ENCODE results near the gene EMB.
"Not testable (repeated sequence)": the region's sequence is repeated elsewhere in the genome, so short reads cannot be mapped to it uniquely, and the experiment has no call there.

Gene EMB

DNA sequence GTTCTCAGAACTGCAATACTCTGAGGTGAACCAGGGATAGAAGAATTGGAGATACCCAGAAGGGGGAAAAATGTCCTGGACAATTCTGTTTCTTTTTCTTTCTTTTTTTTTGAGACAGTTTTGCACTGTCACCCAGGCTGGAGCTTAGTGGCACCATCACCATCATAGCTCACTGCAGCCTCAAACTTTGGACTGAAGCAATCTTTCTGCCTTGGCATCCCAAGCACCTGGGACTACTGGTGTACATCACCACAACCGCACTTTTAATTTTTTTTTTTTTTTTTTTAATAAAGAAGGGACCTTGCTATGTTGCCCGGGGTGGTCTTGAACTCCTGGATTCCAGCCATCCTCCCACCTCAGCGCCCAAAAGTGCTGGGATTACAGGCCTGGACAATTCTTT lies 1.9 kb downstream of the EMB start:
- Mint-ChIP-seq H3K27ac (no peak overlapping the region), H3K36me3 (no peaks in the 10 kb centered on the region), H3K4me3 (no peak overlapping the region)

DNA sequence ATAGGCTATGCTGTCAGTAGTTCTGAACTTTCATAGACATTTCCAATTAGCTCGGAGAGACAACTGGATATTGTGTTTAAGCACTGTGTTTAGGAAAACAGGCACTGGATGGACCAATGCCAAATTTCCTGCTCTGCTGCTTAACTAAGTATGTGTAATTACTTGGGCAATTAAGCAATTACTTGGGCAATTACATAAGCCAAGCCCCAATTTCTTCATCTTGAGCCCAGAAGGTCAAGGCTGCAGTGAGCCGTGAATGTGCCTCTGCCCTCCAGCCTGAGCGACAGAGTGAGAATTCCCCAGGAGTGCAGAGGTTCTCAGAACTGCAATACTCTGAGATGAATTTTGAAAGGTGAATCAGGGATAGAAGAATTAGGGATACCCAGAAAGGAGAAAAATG lies 3.0 kb downstream of the EMB start:
- H3K9me3 Mint-ChIP-seq, H3K27me3 Mint-ChIP-seq, H3K36me3 Mint-ChIP-seq: not testable (repeated sequence)
- Mint-ChIP-seq H3K27ac (peak overlapping the region; percentile 46), H3K4me1 (peaks cover 85% of the 10 kb centered on the region), H3K4me3 (peak overlapping the region; percentile 36)

More for the DNA sequence above, 1.9 kb downstream of the EMB start:
- Mint-ChIP-seq H3K27me3 (no peaks in the 10 kb centered on the region), H3K4me1 (peaks cover 82% of the 10 kb centered on the region), H3K9me3 (no peaks in the 10 kb centered on the region)

DNA sequence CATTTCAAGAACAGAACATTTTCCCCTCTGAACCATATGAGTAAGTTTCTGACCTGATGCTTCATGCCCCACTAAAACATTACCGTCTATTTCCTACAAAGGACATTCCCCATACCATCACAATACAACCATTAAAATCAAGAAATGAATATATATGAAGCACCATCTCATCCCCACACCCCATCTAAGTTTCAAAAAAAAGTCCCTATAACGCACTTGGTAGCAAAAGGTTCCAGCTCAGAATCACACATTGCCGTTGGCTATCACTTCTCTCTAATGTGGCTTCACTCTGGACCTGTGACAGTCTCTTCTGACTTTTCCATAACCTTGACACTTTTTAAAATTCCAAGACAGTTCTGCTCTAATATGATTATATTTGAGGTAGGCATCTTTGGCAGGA lies 5.9 kb downstream of the EMB start:
- Mint-ChIP-seq H3K4me1 (peaks cover 92% of the 10 kb centered on the region), H3K36me3 (peaks cover 2% of the 10 kb centered on the region), H3K9me3 (no peaks in the 10 kb centered on the region), H3K4me3 (no peak overlapping the region), H3K27ac (peak overlapping the region; percentile 53), H3K27me3 (no peaks in the 10 kb centered on the region)

DNA sequence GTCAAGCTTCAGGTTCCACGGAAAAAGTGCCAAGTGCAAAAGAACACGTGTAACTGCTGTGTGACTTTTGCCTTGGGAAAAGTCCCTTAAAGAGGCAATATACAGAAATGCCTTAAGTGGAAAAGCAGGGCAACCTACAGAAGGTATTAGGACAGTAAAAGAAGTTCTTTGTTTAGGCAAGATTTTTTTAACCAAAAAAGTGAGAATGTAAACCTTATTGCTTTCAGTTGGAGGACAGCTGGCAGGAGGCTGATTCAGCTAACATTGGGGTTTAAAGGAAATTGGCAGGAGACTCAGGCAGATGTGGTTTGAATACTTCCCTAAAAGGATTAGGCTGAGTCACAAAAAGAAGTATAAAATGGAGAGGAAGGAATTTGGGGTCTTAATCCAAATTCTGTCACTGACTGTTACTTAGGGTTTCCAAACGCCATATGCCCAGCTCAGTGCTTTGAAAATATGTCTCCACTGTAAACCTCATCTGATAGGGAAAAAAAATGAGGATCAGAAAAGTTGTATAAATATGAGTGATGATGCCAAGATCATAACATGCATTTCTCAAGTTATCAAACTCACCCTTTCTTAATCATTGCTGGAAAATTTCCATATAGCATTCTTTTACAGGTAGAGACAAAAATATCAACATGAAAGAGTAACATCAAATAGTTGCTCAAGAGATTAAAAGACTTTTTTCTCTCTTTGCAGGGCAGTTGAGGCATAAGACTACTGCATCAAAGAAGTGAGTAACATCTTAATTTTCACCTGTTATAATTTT lies 9.8 kb downstream of the EMB start:
- Mint-ChIP-seq H3K4me1 (peaks cover 91% of the 10 kb centered on the region), H3K27ac (peak overlapping the region; percentile 89), H3K4me3 (peak overlapping the region; percentile 52)
- not testable (repeated sequence) for H3K27me3 Mint-ChIP-seq, H3K9me3 Mint-ChIP-seq, H3K36me3 Mint-ChIP-seq

DNA sequence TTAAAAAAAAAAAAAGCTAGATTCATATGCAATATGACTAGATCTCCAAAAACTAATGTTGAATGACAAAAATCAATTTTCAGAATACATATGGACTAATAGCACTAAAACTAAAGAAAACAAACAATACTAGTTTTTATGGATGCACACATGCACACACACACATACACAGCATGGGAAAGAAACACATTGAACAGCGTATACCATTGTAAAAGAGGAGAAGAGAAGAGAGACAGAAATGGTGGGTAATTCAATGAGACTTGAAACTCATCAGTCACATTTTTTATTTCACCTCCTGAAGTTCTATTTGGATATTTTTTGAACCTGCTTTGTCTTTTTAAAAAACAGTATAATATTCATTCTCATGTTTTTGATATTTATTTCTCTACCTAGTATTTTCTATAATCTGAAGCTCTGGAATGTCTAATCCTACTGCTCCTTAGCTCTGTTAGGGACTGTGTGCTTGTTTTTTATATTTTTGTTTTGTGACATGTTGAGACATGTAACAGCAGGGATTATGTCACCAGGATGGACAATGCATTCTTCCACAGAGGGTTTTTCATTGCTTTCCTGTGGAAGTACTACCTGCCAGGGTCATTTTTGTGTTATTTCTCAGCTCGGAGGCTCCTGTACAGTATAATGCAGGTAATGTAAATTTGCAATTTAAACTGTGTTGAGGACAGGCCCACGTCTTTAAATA lies 17.8 kb downstream of the EMB start:
- H3K27me3 Mint-ChIP-seq, H3K9me3 Mint-ChIP-seq, H3K4me3 Mint-ChIP-seq: not testable (repeated sequence)
- H3K36me3 Mint-ChIP-seq: peaks cover 29% of the 10 kb centered on the region
- peak overlapping the region; percentile 82 for H3K27ac Mint-ChIP-seq
- peaks cover 75% of the 10 kb centered on the region for H3K4me1 Mint-ChIP-seq

DNA sequence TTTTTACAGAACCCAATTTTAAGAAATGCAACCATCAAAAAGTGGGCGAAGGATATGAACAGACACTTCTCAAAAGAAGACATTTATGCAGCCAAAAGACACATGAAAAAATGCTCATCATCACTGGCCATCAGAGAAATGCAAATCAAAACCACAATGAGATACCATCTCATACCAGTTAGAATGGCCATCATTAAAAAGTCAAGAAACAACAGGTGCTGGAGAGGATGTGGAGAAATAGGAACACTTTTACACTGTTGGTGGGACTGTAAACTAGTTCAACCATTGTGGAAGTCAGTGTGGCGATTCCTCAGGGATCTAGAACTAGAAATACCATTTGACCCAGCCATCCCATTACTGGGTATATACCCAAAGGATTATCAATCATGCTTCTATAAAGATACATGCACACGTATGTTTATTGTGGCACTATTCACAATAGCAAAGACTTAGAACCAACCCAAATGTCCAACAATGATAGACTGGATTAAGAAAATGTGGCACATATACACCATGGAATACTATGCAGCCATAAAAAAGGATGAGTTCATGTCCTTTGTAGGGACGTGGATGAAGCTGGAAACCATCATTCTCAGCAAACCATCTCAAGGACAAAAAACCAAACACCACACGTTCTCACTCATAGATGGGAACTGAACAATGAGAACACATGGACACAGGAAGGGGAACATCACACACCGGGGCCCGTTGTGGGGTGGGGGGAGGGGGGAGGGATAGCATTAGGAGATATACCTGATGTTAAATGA lies 19.7 kb downstream of the EMB start:
- not testable (repeated sequence) for H3K27me3 Mint-ChIP-seq, H3K9me3 Mint-ChIP-seq, H3K4me3 Mint-ChIP-seq
- Mint-ChIP-seq H3K27ac (peak overlapping the region; percentile 62), H3K36me3 (peaks cover 29% of the 10 kb centered on the region), H3K4me1 (peaks cover 79% of the 10 kb centered on the region)

DNA sequence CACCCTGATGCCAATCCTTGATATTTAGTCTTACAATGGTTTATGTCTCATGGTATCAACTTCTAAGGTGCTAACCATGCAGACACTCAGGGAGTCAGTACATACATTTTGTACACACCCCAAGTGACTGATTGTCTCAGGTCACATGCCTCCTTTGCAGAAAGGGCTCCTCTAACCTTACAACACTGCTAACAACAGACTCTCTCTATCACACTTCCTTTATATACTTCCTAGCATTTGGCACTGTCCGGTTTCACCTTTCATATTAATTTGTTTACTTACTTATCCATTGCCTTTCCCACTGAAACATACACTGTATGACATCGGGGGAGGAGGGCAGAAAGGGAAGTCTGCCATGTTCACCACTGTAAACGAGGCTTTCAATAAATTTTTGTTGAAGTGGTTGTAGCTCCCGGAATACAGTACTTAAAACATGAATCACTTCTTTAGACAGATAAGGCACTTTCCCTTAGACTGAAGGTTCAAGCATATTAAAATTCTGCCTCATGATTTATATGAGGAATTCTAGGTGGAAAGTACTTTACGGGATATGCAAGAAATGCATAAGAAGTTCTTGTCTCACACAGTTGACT lies 20.6 kb downstream of the EMB start:
- H3K4me3 Mint-ChIP-seq: no peak overlapping the region
- H3K9me3 Mint-ChIP-seq: peaks cover 5% of the 10 kb centered on the region
- H3K27me3 Mint-ChIP-seq: no peaks in the 10 kb centered on the region
- peaks cover 85% of the 10 kb centered on the region for H3K4me1 Mint-ChIP-seq
- H3K27ac Mint-ChIP-seq: peak overlapping the region; percentile 62
- H3K36me3 Mint-ChIP-seq: peaks cover 29% of the 10 kb centered on the region

DNA sequence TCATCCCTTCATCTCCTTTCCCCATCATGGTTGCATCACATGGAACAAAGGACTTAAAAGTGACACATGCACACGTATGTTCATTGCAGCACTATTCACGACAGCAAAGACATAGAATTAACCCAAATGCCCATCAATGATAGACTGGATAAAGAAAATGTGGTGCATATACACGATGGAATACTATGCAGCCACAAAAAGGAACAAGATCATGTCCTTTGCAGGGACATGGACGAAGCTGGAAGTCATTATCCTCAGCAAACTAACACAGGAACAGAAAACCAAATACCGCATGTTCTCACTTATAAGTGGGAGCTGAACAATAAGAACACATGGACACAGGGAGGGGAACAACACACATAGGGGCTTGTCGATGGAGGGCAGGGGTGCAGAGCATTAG lies 21.4 kb downstream of the EMB start:
- H3K4me3 Mint-ChIP-seq, H3K27me3 Mint-ChIP-seq, H3K9me3 Mint-ChIP-seq: not testable (repeated sequence)
- Mint-ChIP-seq H3K36me3 (peaks cover 22% of the 10 kb centered on the region), H3K4me1 (peaks cover 85% of the 10 kb centered on the region), H3K27ac (peak overlapping the region; percentile 6)

DNA sequence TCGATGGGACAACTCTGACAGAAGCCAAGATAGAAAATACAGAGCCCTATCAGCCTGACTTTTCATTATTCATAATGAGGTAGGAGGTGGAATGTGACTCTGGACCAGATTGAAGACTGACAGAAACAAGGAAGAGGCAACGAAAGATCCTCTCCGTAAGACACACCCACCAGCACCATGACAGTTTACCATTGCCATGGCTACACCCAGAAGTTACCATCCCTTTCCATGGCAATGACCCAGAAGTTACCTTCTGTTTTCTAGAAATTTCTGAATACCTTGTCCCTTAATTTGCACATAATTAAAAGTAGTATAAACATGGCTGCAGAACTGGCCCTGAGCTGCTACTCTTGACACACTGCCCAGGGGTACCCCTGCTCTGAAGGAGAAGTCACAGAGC lies 24.5 kb downstream of the EMB start:
- peaks cover 89% of the 10 kb centered on the region for H3K4me1 Mint-ChIP-seq
- not testable (repeated sequence) for H3K9me3 Mint-ChIP-seq, H3K27me3 Mint-ChIP-seq
- peak overlapping the region; percentile 86 for H3K27ac Mint-ChIP-seq
- peak overlapping the region; percentile 36 for H3K4me3 Mint-ChIP-seq
- H3K36me3 Mint-ChIP-seq: peaks cover 20% of the 10 kb centered on the region

DNA sequence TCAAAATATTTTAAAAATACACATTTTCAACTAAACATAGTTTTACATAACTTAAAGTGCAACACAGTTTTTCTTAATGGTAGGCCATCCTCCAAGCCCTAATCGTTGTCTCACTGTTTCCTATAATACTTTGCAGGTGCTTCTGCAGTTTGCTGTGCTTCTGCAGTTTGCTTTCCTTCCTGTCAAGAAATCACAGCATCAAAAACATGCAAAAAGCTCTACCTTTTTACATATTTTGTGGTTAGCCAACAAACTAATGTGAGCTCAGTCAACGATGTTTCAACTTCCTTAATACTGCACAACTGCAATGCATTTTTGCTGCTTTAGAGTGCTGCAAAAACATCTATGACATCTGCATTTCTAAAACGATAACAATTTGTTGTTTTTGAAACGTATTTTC lies 25.2 kb downstream of the EMB start:
- Mint-ChIP-seq H3K27me3 (no peaks in the 10 kb centered on the region), H3K4me3 (peak overlapping the region; percentile 47), H3K4me1 (peaks cover 93% of the 10 kb centered on the region), H3K27ac (peak overlapping the region; percentile 55), H3K36me3 (peaks cover 15% of the 10 kb centered on the region), H3K9me3 (peaks cover 5% of the 10 kb centered on the region)

DNA sequence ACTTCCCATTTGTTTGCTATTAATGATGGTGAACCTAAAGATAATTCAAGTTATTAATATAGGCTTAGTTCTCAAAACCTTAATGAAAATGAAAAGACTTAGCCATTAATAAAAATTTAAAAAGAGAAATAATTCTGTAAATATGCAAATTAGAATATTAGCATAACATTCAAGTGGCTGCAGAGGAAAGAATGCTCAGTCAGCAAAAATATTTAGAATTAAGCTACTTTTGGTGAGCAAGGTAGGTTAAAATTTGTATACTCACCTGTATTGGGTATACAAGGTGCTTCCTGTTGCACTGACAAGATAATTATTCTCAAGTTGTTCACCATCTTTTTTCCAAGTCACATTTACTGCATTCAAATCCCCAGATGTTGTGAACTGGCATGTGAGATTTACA lies 30.2 kb downstream of the EMB start:
- not testable (repeated sequence) for H3K27me3 Mint-ChIP-seq, H3K27ac Mint-ChIP-seq, H3K9me3 Mint-ChIP-seq, H3K4me3 Mint-ChIP-seq
- Mint-ChIP-seq H3K4me1 (peaks cover 80% of the 10 kb centered on the region), H3K36me3 (peaks cover 14% of the 10 kb centered on the region)

DNA sequence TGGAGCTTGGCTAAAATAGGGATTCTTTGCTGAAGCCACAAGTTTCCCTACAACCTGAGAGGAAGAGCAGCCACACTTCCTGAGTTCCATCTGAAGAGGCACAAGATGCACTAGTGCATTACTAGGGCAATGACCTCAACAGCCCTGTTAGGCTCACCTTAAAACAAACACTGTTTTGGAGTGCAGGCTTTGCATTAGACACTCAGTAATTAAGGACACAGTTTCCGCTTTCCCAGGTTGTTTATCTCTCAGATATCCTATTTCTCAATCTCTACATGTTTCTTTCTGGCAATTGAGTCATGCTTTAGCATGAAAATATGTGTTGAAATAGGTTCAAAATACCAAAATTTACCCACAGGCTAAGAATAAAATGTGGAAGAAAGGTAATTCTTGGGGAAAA lies 34.2 kb downstream of the EMB start:
- H3K36me3 Mint-ChIP-seq: peaks cover 22% of the 10 kb centered on the region
- no peaks in the 10 kb centered on the region for H3K27me3 Mint-ChIP-seq
- no peaks in the 10 kb centered on the region for H3K9me3 Mint-ChIP-seq
- no peak overlapping the region for H3K27ac Mint-ChIP-seq
- no peak overlapping the region for H3K4me3 Mint-ChIP-seq
- peaks cover 71% of the 10 kb centered on the region for H3K4me1 Mint-ChIP-seq

DNA sequence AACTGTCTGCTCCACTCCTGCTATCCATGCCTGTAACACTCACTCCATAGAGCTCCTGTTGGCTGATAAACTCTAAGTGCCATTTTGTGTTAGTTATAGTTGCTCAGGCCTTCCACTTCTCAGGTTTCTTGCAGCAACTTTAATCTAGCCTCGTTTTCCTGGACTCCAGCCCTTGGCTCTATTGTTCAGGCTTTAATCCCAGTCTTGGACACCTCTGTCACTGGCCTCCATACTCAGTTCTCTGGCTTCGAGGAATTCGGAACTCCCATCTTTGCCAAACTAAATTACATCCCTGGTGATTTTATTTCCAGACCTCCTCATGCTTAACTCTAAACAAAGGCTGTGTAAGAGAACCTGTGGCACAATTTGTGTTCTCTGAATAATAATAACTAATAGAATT lies 39.8 kb downstream of the EMB start:
- Mint-ChIP-seq H3K4me3 (no peak overlapping the region), H3K27me3 (no peaks in the 10 kb centered on the region), H3K27ac (no peak overlapping the region), H3K9me3 (no peaks in the 10 kb centered on the region), H3K36me3 (peaks cover 31% of the 10 kb centered on the region), H3K4me1 (peaks cover 63% of the 10 kb centered on the region)

DNA sequence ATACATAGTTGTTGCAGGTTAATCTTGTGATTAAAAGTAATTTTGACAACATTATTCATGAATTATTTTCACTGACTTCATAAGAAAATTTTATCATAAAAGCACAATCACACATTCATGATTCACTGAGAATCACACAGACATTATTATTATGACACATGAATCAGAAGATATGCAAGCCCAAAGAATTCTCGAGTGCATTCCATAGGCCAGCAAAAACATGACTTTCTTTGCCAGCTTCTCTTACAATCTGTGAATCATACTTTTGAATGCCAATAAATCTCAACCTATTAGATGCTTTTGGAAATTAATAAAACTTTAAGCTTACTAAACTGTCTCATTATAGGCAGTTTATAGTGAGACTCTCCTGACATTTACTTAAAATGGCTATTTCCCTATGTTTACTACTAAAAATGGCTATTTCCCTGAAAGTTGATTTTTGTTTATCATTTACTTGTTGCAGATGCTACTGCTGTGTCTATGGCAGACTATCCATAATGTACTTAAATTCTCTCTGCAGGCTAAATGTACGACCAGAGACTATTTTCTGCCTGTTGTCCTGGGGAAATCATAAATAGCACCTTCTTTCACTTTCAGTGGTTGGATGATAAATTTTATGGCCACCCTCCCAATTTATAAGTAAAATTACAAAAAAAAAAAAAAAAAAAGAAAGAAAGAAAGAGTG lies 47.0 kb downstream of the EMB start:
- H3K36me3 Mint-ChIP-seq: peaks cover 46% of the 10 kb centered on the region
- not testable (repeated sequence) for H3K27ac Mint-ChIP-seq

DNA sequence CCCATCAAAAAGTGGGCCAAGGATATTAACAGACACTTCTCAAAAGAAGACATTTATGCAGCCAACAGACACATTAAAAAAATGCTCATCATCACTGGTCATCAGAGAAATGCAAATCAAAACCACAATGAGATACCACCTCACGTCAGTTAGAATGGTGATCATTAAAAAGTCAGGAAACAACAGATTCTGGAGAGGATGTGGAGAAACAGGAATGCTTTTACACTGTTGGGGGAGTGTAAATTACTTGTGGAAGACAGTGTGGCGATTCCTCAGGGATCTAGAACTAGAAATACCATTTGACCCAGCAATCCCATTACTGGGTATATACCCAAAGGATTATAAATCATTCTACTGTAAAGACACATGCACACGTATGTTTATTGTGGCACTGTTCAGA lies 48.8 kb downstream of the EMB start:
- H3K27ac Mint-ChIP-seq: not testable (repeated sequence)
- H3K36me3 Mint-ChIP-seq: peaks cover 54% of the 10 kb centered on the region
- peaks cover 18% of the 10 kb centered on the region for H3K9me3 Mint-ChIP-seq

More for the DNA sequence above, 47.0 kb downstream of the EMB start:
- H3K27me3 Mint-ChIP-seq, H3K4me3 Mint-ChIP-seq: not testable (repeated sequence)
- peaks cover 47% of the 10 kb centered on the region for H3K4me1 Mint-ChIP-seq
- H3K9me3 Mint-ChIP-seq: peaks cover 11% of the 10 kb centered on the region

More for the DNA sequence above, 48.8 kb downstream of the EMB start:
- H3K4me3 Mint-ChIP-seq, H3K27me3 Mint-ChIP-seq: not testable (repeated sequence)
- peaks cover 43% of the 10 kb centered on the region for H3K4me1 Mint-ChIP-seq
